K562 (cell line): Measurements from ENCODE around the gene SRC. TPM values are rescaled to one million over a fixed set of nuclear protein-coding genes. Genes with fewer than 3 reads are reported as not detected.
A peak's percentile ranks its signal among the peaks of the same experiment; 100 is the strongest.

Source experiments
- BRD9 ChIP-seq: fragments of 450-650 bp; IDR thresholded peaks from 2 replicates; pipeline ENCODE4 v1.6.1; 2018; ENCODE audit warnings: low read depth; ENCODE audit not compliant: partially characterized antibody
- BRF1 ChIP-seq: IDR thresholded peaks from 3 replicates; pipeline ENCODE4 v1.6.1; 2011; ENCODE audit warnings: borderline replicate concordance, mild to moderate bottlenecking; ENCODE audit not compliant: insufficient read length; ENCODE audit errors: extremely low read depth
- EWSR1 ChIP-seq: fragments of 450-650 bp; IDR thresholded peaks from 2 replicates; pipeline ENCODE4 v1.6.1; 2018; ENCODE audit warnings: borderline replicate concordance, mild to moderate bottlenecking, low read depth, moderate library complexity; ENCODE audit not compliant: partially characterized antibody
- GABPB2 ChIP-seq: fragments of 250-450 bp; sonication (Bioruptor Pico); conservative IDR thresholded peaks from 2 replicates; pipeline ENCODE4 v1.5.1; 2021; ENCODE audit warnings: mild to moderate bottlenecking
- HLTF ChIP-seq: fragments of 450-650 bp; IDR thresholded peaks from 2 replicates; pipeline ENCODE4 v1.6.1; 2016
- NFIX ChIP-seq: fragments of 250-450 bp; sonication (Bioruptor Pico); IDR thresholded peaks from 2 replicates; pipeline ENCODE4 v1.4.0; 2020; ENCODE audit warnings: low read depth, mild to moderate bottlenecking, moderate library complexity
- RBBP5 ChIP-seq: fragments of 200-600 bp; sonication (generic); IDR thresholded peaks from 2 replicates; pipeline ENCODE4 v1.6.1; 2012; ENCODE audit warnings: borderline replicate concordance, mild to moderate bottlenecking, low read length, control low read depth, inconsistent platforms; ENCODE audit not compliant: insufficient read depth, poor library complexity, severe bottlenecking
- RBM25 ChIP-seq: fragments of 200-400 bp; formaldehyde crosslinking; IDR thresholded peaks from 2 replicates; pipeline ENCODE4 v1.6.1; 2018; ENCODE audit warnings: low read length, low read depth, moderate library complexity; ENCODE audit not compliant: severe bottlenecking
- RFX5 ChIP-seq: IDR thresholded peaks from 2 replicates; pipeline ENCODE4 v1.6.1; 2011; ENCODE audit warnings: low read depth, mild to moderate bottlenecking, improper control_type of control experiment, low read length
- SIN3B ChIP-seq: fragments of 450-650 bp; IDR thresholded peaks from 2 replicates; pipeline ENCODE4 v1.6.1; 2017; ENCODE audit warnings: low read depth, mild to moderate bottlenecking, moderate library complexity
- SMARCB1 ChIP-seq: IDR thresholded peaks from 2 replicates; pipeline ENCODE4 v1.6.1; 2011; ENCODE audit warnings: improper control_type of control experiment, low read depth; ENCODE audit not compliant: insufficient read length
- SRSF3 ChIP-seq: fragments of 200-400 bp; formaldehyde crosslinking; IDR thresholded peaks from 2 replicates; pipeline ENCODE4 v1.6.1; 2016; ENCODE audit warnings: mild to moderate bottlenecking, low read length, moderate library complexity; ENCODE audit not compliant: insufficient read depth
- TAF9B ChIP-seq: fragments of 450-650 bp; IDR thresholded peaks from 2 replicates; pipeline ENCODE4 v1.6.1; 2018; ENCODE audit warnings: mild to moderate bottlenecking; ENCODE audit not compliant: partially characterized antibody
- TCF3 ChIP-seq: sonication (generic); formaldehyde crosslinking; IDR thresholded peaks from 2 replicates; pipeline ENCODE4 v1.4.0; 2020; ENCODE audit warnings: mild to moderate bottlenecking, missing genetic modification reagents
- ZBTB8A ChIP-seq: fragments of 450-650 bp; IDR thresholded peaks from 2 replicates; pipeline ENCODE4 v1.6.1; 2018; ENCODE audit warnings: mild to moderate bottlenecking, moderate library complexity; ENCODE audit not compliant: partially characterized antibody
- ZNF133 ChIP-seq: fragments of 250-450 bp; sonication (Bioruptor Pico); IDR thresholded peaks from 2 replicates; pipeline ENCODE4 v1.4.0; 2020; ENCODE audit warnings: mild to moderate bottlenecking
- ZNF140 ChIP-seq: fragments of 250-450 bp; sonication (Bioruptor Pico); IDR thresholded peaks from 2 replicates; pipeline ENCODE4 v1.8.0; 2021; ENCODE audit warnings: moderate library complexity, mild to moderate bottlenecking, inconsistent platforms
- ZNF311 ChIP-seq: fragments of 250-450 bp; sonication (Bioruptor Pico); IDR thresholded peaks from 2 replicates; pipeline ENCODE4 v1.4.0; 2020; ENCODE audit warnings: mild to moderate bottlenecking, moderate library complexity
- ZNF408 ChIP-seq: fragments of 250-450 bp; sonication (Bioruptor Pico); IDR thresholded peaks from 2 replicates; pipeline ENCODE4 v1.4.0; 2020; ENCODE audit warnings: low read depth, mild to moderate bottlenecking, moderate library complexity
- polyA plus RNA-seq, 8 experiments: library from polyadenylated mRNA; depleted of rRNA in 4 of 8; stranded (reverse) in 5 of 8; unstranded in 3 of 8; fragments of >200 nt; fragmentation: Nextera tagmentation in 2 of 8; fragmentation: Illumina TruSeq in 1 of 8; extraction: Ambion mirVana in 2 of 8; extraction: Trizol in 1 of 8; gene quantifications; 2 replicates each; pipeline versions ENCODE4 v1.2.1 to v1.2.3, GENCODE V29; 2011 to 2014; ENCODE audit warnings: inconsistent platforms in 1 of 8, missing spikeins in 1 of 8
- total RNA-seq, 7 experiments: library from RNA; depleted of rRNA in 6 of 7; stranded (reverse); fragments of >200 nt in 6 of 7; fragmentation: Illumina TruSeq in 2 of 7; extraction: Trizol in 2 of 7; gene quantifications; 2 replicates each; pipeline versions ENCODE4 v1.2.1 to v1.2.3, GENCODE V29; 2011 to 2021; ENCODE audit warnings: low replicate concordance in 1 of 7
- TF ChIP-seq, protein P1 (sequence below): sonication (generic); formaldehyde crosslinking; IDR thresholded peaks from 2 replicates; pipeline ENCODE4 v1.9.0; 2022; ENCODE audit warnings: mild to moderate bottlenecking, missing genetic modification reagents
- TF ChIP-seq, protein P2 (sequence below): sonication (generic); formaldehyde crosslinking; IDR thresholded peaks from 2 replicates; pipeline ENCODE4 v1.9.0; 2022; ENCODE audit warnings: mild to moderate bottlenecking, missing genetic modification reagents
- TF ChIP-seq, protein P3 (sequence below): sonication (generic); formaldehyde crosslinking; IDR thresholded peaks from 2 replicates; pipeline ENCODE4 v1.8.0; 2022; ENCODE audit warnings: mild to moderate bottlenecking, low read depth, missing genetic modification reagents
- TF ChIP-seq, protein P4 (sequence below), 3 experiments: fragments of 200-800 bp in 1 of 3; fragments of 250-450 bp in 1 of 3; fragments of 450-650 bp in 1 of 3; sonication (Bioruptor Pico) in 1 of 3; sonication (Bioruptor generic) in 1 of 3; formaldehyde crosslinking in 1 of 3; IDR thresholded peaks; 2 replicates each; pipeline versions ENCODE4 v1.6.1 to v1.8.0; 2016 to 2022; ENCODE audit warnings: mild to moderate bottlenecking in 2 of 3, missing genetic modification characterization in 2 of 3, missing compliant biosample characterization in 1 of 3, moderate library complexity in 1 of 3

Gene SRC
- total and polyA plus RNA-seq, 9 of the 15 experiments (the other 6 are each of a cell fraction or from before 2014, with no cell fraction given) = 0.06 to 8.5 (median 3.1) TPM

DNA sequence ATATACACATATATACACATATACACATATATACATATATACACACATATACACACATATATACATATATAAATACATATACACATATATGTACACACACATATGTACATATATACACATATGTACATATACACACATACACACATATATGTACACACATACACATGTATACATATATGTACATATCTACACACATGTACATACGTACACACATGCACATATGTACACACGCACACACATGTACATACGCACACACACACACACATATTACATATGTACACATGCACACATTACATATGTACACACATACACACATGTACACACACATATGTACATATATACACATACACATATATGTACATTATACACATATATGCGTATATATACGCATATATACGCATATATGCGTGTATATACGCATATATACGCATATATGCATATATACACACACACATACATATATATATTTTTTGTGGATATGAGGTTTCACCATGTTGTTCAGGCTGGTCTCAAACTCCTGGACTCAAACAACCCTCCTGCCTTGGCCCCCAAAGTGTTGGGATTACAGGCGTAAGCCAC lies 27.2 kb downstream of the SRC start (continued):
- TF ChIP-seq ZNF311 (CRISPR knock-in tag) (no peak), ZNF133 (CRISPR knock-in tag) (no peak), BRD9 (no peak), SIN3B (no peak), SMARCB1 (no peak), ZNF408 (CRISPR knock-in tag) (0 out of 2 replicates have a peak, but pooled peaks have one; percentile 47), TCF3 (no peak), ZNF140 (CRISPR knock-in tag) (0 out of 2 replicates have a peak, but pooled peaks have one; percentile 62), BRF1 (no peak), NFIX (peak; percentile 61), SRSF3 (no peak), RBBP5 (no peak), HLTF (no peak), ZBTB8A (no peak), TAF9B (peak; percentile 20), RFX5 (no peak), EWSR1 (no peak), RBM25 (no peak), GABPB2 (CRISPR knock-in tag) (0 out of 2 replicates have a peak, but pooled peaks have one; percentile 65)
- TF ChIP-seq, protein P1, sequence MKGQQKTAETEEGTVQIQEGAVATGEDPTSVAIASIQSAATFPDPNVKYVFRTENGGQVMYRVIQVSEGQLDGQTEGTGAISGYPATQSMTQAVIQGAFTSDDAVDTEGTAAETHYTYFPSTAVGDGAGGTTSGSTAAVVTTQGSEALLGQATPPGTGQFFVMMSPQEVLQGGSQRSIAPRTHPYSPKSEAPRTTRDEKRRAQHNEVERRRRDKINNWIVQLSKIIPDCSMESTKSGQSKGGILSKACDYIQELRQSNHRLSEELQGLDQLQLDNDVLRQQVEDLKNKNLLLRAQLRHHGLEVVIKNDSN = no peak
- TF ChIP-seq, protein P2, sequence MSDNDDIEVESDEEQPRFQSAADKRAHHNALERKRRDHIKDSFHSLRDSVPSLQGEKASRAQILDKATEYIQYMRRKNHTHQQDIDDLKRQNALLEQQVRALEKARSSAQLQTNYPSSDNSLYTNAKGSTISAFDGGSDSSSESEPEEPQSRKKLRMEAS = no peak
- TF ChIP-seq, protein P3, sequence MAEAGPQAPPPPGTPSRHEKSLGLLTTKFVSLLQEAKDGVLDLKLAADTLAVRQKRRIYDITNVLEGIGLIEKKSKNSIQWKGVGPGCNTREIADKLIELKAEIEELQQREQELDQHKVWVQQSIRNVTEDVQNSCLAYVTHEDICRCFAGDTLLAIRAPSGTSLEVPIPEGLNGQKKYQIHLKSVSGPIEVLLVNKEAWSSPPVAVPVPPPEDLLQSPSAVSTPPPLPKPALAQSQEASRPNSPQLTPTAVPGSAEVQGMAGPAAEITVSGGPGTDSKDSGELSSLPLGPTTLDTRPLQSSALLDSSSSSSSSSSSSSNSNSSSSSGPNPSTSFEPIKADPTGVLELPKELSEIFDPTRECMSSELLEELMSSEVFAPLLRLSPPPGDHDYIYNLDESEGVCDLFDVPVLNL (CRISPR knock-in tag) = no peak
- TF ChIP-seq, protein P4, sequence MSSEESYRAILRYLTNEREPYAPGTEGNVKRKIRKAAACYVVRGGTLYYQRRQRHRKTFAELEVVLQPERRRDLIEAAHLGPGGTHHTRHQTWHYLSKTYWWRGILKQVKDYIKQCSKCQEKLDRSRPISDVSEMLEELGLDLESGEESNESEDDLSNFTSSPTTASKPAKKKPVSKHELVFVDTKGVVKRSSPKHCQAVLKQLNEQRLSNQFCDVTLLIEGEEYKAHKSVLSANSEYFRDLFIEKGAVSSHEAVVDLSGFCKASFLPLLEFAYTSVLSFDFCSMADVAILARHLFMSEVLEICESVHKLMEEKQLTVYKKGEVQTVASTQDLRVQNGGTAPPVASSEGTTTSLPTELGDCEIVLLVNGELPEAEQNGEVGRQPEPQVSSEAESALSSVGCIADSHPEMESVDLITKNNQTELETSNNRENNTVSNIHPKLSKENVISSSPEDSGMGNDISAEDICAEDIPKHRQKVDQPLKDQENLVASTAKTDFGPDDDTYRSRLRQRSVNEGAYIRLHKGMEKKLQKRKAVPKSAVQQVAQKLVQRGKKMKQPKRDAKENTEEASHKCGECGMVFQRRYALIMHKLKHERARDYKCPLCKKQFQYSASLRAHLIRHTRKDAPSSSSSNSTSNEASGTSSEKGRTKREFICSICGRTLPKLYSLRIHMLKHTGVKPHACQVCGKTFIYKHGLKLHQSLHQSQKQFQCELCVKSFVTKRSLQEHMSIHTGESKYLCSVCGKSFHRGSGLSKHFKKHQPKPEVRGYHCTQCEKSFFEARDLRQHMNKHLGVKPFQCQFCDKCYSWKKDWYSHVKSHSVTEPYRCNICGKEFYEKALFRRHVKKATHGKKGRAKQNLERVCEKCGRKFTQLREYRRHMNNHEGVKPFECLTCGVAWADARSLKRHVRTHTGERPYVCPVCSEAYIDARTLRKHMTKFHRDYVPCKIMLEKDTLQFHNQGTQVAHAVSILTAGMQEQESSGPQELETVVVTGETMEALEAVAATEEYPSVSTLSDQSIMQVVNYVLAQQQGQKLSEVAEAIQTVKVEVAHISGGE (CRISPR knock-in tag; IDR thresholded peaks at IDR 0.05) = peak in 1 of 3 experiments; percentile 59; a peak in 2 of 6 replicates
